Mononuclear cell (primary cell): ENCODE results near the gene ITGB2. TPM values are rescaled to one million over a fixed set of nuclear protein-coding genes. Genes with fewer than 3 reads are reported as not detected.

Source experiments
- H3K27me3 ChIP-seq: 2 replicates; pipeline ENCODE4 v1.6.0; 2011; ENCODE audit warnings: low read length, control low read depth; ENCODE audit not compliant: insufficient read depth
- H3K4me1 ChIP-seq: 2 replicates; pipeline ENCODE4 v1.5.1; 2011; ENCODE audit warnings: mild to moderate bottlenecking, low read length, control low read depth; ENCODE audit not compliant: insufficient read depth
- H3K4me3 ChIP-seq: 2 replicates; pipeline ENCODE4 v1.5.1; 2011; ENCODE audit warnings: mild to moderate bottlenecking, low read length, moderate library complexity
- H3K9me3 ChIP-seq: 2 replicates; pipeline ENCODE4 v1.5.1; 2011; ENCODE audit warnings: low read depth, mild to moderate bottlenecking, control low read depth, low read length
- total RNA-seq: library from RNA; depleted of rRNA; stranded (reverse); fragments of >200 nt; gene quantifications from one replicate; pipeline ENCODE4 v1.2.3, GENCODE V29; 2012

Gene ITGB2
- total RNA-seq, 1 donor, result 761 TPM

GRCh38 chr21:44857127-44857892 lies 63.4 kb downstream of the ITGB2 start:
- Histone ChIP-seq H3K4me3 (no peak overlapping the region), H3K27me3 (no peaks in the 10 kb centered on the region), H3K9me3 (no peaks in the 10 kb centered on the region), H3K4me1 (peaks cover 15% of the 10 kb centered on the region)

- Histone ChIP-seq H3K4me1 (peaks cover 15% of the 10 kb centered on the region), H3K9me3 (no peaks in the 10 kb centered on the region), H3K4me3 (no peak overlapping the region), H3K27me3 (no peaks in the 10 kb centered on the region)
Observed at GRCh38 chr21:44856131-44856530, 64.6 kb downstream of the ITGB2 start.

GRCh38 chr21:44855572-44855971 lies 65.1 kb downstream of the ITGB2 start:
- H3K9me3 ChIP-seq, result no peaks in the 10 kb centered on the region

GRCh38 chr21:44854664-44855446 lies 65.8 kb downstream of the ITGB2 start:
- Histone ChIP-seq H3K4me3 (no peak overlapping the region), H3K4me1 (peaks cover 23% of the 10 kb centered on the region), H3K27me3 (no peaks in the 10 kb centered on the region), H3K9me3 (no peaks in the 10 kb centered on the region)

More at GRCh38 chr21:44855572-44855971, 65.1 kb downstream of the ITGB2 start:
- Histone ChIP-seq H3K4me3 (no peak overlapping the region), H3K4me1 (peaks cover 15% of the 10 kb centered on the region), H3K27me3 (no peaks in the 10 kb centered on the region)

GRCh38 chr21:44854391-44854663 lies 66.4 kb downstream of the ITGB2 start:
- Histone ChIP-seq H3K4me3 (no peak overlapping the region), H3K27me3 (no peaks in the 10 kb centered on the region), H3K4me1 (peaks cover 27% of the 10 kb centered on the region), H3K9me3 (no peaks in the 10 kb centered on the region)

GRCh38 chr21:44853601-44854390 lies 66.9 kb downstream of the ITGB2 start:
- H3K27me3 ChIP-seq, result no peaks in the 10 kb centered on the region
- no peaks in the 10 kb centered on the region for H3K9me3 ChIP-seq
- peaks cover 29% of the 10 kb centered on the region for H3K4me1 ChIP-seq
- no peak overlapping the region for H3K4me3 ChIP-seq

- H3K27me3 ChIP-seq, result no peaks in the 10 kb centered on the region
- H3K9me3 ChIP-seq, result no peaks in the 10 kb centered on the region
- no peak overlapping the region for H3K4me3 ChIP-seq
- H3K4me1 ChIP-seq, result peaks cover 41% of the 10 kb centered on the region
Observed at GRCh38 chr21:44850905-44851657, 69.6 kb downstream of the ITGB2 start.

- no peaks in the 10 kb centered on the region for H3K27me3 ChIP-seq
- peaks cover 49% of the 10 kb centered on the region for H3K4me1 ChIP-seq
- no peak overlapping the region for H3K4me3 ChIP-seq
- H3K9me3 ChIP-seq, result no peaks in the 10 kb centered on the region
Observed at GRCh38 chr21:44850208-44850800, 70.4 kb downstream of the ITGB2 start.

- no peaks in the 10 kb centered on the region for H3K9me3 ChIP-seq
- peaks cover 47% of the 10 kb centered on the region for H3K4me1 ChIP-seq
- H3K27me3 ChIP-seq, result no peaks in the 10 kb centered on the region
- no peak overlapping the region for H3K4me3 ChIP-seq
Observed at GRCh38 chr21:44849616-44850130, 71.0 kb downstream of the ITGB2 start.

GRCh38 chr21:44848821-44849521 lies 71.7 kb downstream of the ITGB2 start:
- no peaks in the 10 kb centered on the region for H3K27me3 ChIP-seq
- no peaks in the 10 kb centered on the region for H3K9me3 ChIP-seq
- H3K4me3 ChIP-seq, result no peak overlapping the region
- H3K4me1 ChIP-seq, result peaks cover 40% of the 10 kb centered on the region

GRCh38 chr21:44847261-44848056 lies 73.2 kb downstream of the ITGB2 start:
- Histone ChIP-seq H3K4me3 (no peak overlapping the region), H3K27me3 (no peaks in the 10 kb centered on the region), H3K9me3 (no peaks in the 10 kb centered on the region), H3K4me1 (peaks cover 37% of the 10 kb centered on the region)

GRCh38 chr21:44846485-44847260 lies 74.0 kb downstream of the ITGB2 start:
- H3K4me3 ChIP-seq, result no peak overlapping the region
- peaks cover 37% of the 10 kb centered on the region for H3K4me1 ChIP-seq
- no peaks in the 10 kb centered on the region for H3K27me3 ChIP-seq
- no peaks in the 10 kb centered on the region for H3K9me3 ChIP-seq

- H3K4me3 ChIP-seq, result peak overlapping the region; percentile 16
- H3K27me3 ChIP-seq, result no peaks in the 10 kb centered on the region
- H3K4me1 ChIP-seq, result peaks cover 37% of the 10 kb centered on the region
- H3K9me3 ChIP-seq, result no peaks in the 10 kb centered on the region
Observed at GRCh38 chr21:44846224-44846484, 74.5 kb downstream of the ITGB2 start.
